Activated naive CD4-positive, alpha-beta T cell treated with anti-CD3 and anti-CD28 coated beads, Interleukin-2, amount 50 U/mL, for 16 hours (primary cell): Measurements from ENCODE around the gene CST8.

ENCODE experiments used
- DNase-seq: peaks from one replicate; pipeline ENCODE4 v3.0.0-alpha.2; 2020

Gene CST8

DNA sequence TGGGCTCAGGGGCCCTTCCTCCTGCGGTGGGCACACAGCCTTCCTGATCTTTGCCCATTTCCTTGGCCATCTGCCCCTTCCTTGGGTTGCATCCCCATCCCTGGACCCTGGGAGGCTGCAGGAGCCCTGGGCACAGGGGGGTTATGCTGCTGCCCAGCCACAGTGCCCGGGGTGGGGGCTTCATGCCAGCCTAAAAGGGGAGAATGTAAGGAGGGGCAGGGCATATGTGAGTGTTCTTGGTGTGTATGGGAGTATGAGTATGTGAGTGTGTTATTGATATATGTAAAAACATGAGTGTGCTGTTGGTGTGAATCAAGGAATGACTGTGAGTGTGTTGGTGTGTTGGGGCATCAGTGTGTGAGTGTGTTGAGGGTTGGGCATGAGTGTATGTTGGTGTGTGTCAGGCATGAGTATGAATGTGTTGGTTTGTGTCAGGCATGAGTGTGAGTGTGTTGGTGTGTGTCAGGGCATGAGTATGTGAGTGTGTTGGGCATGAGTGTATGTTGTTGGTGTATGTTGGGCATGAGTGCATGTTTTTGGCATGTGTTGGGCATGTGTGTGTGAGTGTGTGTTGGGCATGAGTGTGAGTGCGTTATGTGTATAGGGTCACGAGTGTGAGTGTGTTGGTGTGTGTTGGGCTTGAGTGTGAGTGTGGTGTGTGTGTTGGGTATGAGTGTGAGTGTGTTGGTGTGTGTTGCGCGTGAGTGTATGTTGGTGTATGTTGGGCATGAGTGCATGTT lies 14.7 kb upstream of the CST8 start:
- no peak for DNase-seq

DNA sequence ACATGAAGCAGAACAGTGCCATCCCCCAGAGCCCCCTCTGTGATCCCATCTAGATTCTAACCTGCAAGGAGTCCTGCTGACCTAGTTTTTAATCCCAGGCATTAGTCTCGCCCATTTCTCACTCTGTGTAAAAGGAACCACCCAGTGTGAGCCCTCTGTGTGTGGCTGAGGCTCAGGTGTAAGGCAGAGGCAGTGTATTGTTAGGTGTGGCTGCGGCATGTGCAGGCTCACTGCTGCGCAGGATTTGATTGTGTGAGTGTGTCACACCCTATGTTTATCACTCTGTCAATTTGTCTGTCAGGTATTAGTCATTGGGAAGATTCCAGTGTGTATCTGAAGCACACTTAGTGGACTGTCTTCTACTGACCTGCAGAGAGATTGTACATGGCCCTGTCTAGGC lies 13.7 kb upstream of the CST8 start:
- DNase-seq, result no peak

DNA sequence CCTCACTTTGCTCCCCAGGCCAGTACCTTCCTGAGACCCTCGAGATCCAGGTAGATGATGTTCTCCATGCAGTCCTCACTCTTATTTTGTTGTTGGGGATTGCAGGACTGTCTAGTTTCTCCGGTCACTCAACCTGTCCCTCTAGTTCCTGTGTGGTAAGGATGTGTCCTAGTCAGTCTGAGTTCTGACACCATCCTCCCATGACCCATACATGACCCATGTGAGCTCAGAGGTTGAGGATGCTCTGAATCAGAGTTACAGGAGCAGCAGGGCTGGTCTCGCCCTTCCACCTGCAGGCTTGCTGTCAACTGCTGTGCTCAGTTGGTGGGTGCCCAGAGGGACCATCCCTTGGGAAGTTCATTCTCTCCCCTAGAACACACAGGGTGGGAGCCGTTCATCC lies 11.9 kb upstream of the CST8 start:
- no peak for DNase-seq

DNA sequence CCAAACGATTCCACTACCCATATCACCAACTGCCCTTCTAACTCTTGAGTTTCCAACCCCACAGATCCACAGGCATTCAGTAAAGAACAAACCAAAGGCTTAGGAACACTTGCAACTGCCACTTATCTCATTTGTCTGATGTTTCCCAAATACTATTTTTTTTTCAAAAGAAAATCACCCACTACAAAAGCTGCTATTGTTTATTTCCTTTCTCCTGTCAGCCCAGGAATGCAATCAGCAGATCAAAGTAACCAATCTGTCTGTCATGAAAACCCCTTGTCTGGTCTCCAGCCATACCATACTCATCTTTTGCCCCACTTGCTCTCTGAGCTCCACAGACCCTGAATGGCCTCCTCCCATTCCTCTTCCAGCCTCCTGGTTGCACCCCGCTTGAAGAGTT lies 8.8 kb upstream of the CST8 start:
- no peak for DNase-seq

DNA sequence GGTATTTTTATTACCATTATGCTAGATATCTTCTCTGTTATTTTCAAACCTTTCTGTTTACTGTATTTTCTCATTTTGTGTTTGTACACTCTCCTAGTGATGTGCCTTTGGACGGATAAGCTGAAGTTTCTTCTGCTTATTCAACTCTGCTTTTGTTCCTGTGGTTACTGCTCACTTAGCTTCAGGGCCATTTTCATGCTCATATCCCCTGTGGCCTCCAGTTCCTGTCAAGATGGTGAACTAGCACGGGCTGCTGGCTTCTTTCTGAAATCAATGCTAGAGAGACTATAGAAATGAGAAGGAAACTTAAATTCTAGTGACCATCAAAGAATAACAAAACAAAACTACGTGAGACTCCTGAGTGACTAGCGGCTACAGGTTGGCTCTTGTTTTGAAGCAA lies 6.8 kb upstream of the CST8 start:
- no peak for DNase-seq

DNA sequence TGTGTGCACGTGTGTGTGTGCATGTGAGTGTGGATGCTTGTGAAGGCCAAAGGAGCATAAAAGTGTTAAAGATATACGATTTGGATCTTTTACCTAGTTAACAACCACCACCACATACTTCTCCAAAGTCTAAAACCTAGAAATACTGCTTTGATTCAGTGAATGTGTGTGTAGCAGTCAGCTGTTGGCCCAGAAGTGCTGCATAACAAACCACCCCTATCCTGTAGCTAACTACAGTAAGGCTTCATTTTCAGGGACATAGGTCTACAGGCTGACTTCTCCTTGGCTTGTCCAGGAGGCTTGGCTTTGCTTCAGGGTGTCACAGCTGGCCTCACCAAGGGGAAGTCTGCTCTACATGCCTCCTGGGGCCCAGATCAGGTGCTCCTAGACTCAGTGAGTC lies 2.4 kb upstream of the CST8 start:
- DNase-seq, result no peak

DNA sequence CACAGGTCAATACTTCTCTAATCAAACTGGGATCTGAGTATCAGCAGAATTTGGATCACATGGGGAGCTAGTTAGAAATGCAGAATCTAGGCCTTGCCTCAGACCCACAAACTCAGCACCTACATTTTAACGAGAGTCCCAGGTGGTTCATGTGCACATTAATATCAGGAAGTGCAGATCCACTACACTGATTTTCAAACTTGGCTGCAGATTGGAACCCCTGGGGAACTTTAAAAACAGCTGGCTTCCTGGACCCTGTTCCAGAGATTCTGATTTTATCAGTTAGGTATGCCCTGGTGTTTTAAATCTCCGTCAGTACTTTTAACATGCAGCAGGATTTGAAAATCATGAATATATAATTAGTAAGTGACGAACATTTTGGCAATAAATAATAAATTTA lies 1.9 kb upstream of the CST8 start:
- no peak for DNase-seq

DNA sequence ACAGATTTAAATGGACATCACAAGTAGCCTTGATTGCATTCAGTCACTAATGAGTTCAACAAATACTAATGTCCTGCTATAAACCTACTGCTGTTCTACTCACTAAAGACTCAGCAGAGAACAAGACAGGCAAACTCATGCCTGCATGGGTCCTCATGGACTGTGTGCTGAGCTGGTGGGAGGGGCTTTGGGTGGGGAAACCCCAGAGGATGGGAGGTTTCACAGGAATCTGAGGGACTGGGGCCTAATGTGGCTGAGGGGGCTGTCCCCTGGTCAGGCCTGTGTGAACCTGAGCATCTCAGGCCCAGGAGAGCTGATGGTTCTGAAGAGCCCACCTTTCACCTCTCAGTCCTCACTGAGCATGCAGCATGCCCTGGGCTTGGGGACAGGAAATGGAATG lies 1.4 kb downstream of the CST8 start:
- DNase-seq, result no peak

DNA sequence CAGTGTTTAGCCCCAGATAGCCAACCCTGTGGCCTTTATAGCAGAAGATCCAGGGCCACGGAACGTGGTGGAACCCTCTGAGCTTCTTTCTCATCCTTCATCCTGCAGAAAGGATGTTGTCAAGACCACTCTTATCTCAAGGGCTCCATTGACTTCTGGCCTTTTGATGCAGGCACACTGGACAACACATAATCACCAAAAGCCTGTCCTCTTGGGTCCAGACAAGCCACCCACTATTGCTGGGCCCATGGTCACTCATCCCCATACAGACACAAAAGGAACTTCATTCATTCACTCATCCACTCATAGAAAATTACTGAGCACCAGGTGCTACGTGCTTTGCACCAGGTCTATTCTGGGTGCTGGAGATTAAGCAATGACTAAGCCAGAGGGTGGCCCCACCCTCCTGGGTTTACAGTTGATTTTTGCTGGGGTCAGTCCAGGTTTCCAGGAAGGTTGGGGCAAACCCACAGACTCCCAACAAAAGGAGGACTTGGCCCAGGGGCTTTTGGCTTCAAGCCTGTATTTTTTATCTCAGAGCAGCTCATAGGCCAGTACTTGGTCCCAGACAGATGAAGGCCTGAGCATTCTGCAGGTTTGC lies 2.4 kb downstream of the CST8 start:
- no peak for DNase-seq

DNA sequence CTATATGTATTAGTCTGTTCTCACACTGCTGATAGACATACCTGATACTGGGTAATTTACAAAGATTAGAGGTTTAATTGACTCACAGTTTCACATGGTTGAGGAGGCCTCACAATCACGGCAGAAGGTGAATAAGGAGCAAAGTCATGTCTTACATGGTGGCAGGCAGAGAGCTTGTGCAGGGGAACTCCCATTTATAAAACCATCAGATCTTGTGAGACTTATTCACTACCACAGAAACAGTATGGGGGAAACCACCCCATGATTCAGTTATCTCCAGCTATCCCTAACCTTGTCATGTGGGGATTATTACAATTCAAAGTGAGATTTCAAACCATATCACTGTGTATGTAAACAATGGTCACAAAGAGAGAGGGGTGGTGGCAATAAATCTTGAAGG lies 6.6 kb downstream of the CST8 start:
- DNase-seq, result no peak

DNA sequence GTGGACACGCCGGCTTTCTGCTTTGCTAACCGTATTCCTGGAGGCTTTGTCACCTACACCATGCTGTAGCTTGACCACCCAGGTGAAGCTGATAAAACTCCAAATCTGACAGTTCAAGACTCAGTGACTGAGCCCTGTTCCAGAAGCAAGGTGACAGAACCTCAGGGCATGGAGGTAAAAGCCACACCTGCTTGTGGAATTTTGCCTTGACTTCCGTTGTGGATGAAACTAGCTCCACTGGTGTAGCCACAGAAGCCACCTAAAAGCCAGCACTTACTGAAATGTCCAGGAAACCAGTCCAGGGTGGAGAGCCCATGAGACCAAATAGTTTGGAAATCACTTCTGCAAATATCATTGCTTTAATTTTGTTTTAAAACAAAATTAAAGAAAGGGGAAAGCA lies 11.0 kb downstream of the CST8 start:
- no peak for DNase-seq

DNA sequence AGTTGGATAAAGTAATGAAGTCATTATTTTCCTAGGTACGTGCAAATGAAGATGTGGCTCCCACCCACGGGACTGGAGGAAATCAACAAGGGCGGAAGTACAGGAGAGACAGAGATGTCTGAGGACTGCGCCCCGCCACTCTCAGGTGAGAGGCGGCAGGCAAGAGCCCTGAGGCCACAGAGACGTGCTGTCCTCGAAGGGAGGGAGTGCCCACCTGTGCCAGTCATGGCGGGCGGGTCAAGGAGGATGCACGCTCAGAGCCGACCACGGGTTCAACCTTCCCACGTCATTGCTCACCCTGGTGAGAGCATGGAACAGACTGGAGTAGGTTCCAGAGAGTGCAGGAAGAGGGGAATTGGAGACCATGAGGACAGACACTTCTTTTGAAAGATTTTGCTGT lies 12.7 kb downstream of the CST8 start:
- no peak for DNase-seq

DNA sequence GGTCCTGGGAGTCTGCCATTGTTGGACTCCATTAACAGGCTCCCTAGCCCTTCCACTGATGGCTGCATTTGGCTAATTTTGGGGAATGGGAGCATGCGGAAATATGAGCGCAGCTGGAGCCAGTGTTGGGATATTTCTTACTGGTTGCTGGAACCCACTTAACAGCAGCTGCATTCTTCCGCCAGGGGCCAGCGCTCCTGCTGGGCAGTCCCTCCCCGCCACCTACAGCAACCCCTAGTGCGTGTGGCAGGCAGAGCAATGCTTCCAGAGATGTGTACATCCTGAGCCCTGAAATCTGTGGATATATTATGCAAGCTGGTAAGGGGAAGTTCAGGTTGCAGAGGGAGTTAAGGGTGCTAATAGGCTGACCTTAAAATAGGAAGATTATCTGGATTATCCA lies 16.4 kb downstream of the CST8 start:
- DNase-seq, result no peak

DNA sequence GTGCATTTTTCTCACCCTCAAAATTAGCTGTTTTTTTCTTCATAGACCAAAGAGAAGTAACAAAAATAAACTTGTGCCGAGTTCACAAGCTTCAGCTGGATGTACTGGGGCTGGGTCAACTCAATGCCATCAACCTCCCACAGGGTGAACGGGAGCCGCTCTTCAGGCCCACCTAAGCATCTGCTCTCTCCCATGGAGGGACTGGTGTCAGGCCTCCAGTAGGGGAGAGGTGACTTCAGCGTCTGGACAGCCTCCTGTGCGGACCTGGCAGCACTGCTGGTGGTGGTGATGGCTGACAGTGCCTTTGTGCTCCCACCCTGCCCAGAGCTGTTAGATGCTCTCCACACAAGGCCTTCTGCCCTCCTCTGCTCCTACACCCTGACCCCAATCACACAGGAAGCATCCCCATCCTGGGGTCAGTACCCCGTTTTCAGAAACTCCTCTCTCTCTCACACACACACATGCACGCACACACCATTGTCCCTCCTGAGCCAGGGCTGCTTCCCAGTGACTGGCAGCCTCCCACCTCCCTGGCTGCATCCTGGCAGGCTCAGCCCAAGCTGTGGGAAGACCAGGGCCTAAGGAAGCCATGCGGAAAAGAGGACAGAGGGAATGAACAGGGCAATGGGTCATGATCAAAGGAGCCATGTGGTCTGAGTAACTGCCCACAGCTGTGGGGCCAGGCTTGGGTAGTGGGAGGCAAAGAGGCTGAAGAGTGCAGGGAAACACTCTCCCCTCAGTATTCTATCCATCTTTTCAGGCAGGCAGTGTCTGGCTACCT lies 17.7 kb downstream of the CST8 start:
- no peak for DNase-seq

DNA sequence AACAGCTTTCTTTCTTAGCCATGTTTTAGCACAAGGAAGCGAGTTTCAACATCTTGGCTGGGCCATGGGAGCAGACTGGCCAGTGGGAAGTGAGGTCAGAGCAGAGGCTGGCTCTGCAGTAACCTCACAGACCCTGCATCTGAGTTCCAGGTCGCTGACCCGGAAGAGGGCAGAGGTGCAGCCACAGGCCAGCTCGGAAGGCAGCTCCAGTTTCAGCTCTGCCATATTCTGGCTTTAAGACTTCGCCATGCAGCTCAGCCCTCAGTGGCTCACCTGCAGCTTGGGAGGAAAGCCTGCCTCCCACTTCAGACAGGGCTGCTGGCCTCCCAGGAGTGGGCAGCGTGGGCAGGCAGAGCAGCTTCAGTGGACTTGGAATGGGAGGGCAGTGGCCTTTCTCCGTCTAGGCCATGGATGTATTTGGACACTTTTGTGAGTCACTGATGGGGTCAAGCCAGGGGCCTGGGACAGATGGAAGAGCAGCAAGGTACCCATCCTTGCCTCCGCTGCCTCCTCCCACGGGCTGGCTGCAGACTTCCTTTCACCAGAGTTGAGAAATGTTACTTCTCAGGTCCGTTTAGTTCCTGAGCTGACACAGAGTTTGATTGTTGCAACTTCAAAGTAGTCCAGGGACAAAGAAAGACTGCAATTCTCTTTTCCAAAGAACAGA lies 18.5 kb downstream of the CST8 start:
- DNase-seq, result no peak

DNA sequence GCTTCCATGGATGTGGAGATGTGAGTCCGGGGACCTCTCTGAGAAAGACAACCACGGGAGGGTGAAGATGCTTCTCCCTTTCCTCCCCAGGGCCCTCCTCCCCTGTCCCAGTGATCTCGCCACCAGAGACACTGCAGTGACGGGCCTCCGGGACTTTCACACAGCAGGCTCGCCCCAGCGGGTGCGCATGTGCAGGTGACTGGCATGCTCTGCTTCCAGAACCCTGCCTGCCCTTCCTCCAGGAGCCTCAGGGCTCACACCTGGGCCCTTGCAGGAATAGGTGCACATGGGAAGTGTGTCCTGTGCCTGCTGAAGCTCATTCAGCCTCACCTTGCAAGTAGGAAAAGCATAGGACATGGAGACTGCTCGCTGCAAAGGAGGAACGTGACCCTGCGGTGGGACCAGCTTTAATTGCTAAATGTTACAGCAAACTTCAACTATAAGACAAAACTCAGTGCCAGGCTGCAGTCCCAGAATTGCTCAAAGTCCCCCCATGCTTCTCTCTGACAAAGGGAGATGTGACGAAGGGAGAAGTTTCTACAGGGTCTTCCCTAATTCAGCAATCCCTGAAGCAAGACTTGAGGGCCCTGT lies 19.2 kb downstream of the CST8 start:
- no peak for DNase-seq

DNA sequence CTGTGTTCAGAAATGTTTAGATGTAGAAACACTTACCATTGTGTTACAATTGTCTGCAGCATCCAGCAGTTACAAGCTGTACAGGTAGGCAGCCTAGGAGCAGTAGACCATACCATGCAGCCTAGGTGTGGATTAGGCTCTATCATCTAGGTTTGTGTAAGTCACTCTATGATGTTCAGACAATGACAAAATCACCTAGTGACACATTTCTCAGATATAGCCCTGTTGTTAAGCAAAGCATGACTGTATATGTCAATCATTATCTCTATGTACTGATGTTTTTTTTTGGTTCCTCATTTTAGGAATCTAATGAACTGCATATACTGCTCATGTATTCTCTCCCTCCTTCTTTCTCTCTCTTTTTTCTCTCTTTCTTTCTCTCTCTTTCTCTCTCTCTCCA lies 22.2 kb downstream of the CST8 start:
- DNase-seq, result no peak

DNA sequence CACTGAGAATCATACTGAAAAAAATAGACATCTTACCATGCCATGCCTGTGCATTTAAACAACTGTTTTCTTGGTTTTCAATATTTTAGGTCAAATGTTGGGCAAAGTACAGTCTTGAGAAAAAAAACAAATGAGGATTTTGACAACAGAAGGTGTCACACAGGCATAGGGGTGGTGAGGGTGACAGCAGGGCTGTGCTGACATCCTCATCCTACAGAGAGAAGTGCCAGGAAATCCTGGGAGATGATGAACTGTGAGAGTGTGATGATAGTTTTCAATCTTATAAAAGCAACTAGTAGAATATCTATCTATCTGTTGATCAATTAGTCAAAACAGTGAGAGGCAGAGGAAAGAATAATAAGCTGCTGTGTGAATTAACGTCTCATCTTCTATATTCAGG lies 23.9 kb downstream of the CST8 start:
- no peak for DNase-seq

DNA sequence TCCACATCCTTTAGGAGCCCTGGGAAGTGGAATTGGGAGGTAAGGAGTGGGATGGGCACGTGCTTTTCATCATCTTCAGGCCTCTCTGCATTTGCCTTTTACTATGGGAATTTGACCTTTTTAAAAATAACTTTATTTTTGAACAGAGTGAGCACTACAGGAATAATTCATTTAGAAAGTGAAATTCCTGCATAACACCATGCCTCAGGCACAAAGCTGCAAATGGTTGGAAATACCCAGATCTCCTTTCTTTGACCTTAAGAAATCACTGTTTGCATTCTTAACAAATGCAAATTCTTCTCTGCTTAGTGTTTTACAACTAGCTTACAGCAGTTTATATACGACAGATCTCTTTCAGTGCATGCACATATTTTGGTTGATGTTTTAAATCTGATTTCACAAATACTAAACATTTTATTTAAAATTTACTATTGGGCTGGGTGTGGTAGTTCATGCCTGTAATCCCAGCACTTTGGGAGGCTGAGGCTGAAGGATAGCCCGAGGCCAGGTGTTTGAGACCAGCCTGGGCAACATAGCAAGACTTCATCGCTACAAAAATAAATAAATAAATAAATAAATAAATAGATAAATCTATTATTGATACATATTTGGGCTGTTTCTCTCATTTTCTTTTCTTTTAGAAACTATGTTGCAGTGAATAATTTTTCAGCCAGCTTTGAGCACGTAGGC lies 24.5 kb downstream of the CST8 start:
- no peak for DNase-seq

DNA sequence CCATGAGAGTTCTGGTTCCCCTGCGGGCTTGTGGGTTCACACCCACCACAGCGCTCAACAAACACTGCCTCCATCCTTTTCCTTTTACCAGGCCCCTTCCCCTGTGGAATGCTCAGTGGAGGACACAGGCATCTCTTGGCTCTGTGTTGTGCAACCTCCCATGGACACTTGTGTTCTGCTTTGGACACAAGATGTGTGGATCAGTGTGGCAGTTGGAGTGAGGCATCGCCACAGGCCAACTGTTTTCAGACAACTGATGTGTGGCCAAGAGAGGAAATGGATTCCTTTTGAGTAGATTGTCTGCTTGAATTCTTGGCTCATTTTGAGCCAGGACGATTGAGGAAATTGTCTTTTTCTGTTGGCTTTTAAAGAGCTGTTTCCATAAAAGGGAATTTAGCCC lies 26.8 kb downstream of the CST8 start:
- no peak for DNase-seq

DNA sequence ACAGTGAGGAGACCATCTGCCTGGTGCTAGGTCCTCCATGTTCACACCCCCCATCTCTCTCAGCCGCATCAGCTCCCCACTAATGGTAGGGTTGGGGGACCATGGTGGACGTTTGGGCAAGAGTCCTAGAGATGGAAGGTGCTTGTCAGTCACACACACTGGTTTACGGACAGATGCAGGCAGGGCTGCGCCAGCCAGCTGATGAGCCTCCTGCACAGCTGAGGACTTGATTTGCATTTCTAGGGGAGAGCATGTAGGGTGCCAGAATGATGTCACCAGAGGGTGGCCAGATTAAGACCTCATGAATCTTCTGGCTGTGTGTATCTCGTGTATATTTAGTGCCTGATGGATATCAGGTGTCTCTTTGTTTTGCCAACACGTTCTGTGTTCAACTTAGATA lies 28.6 kb downstream of the CST8 start:
- no peak for DNase-seq

DNA sequence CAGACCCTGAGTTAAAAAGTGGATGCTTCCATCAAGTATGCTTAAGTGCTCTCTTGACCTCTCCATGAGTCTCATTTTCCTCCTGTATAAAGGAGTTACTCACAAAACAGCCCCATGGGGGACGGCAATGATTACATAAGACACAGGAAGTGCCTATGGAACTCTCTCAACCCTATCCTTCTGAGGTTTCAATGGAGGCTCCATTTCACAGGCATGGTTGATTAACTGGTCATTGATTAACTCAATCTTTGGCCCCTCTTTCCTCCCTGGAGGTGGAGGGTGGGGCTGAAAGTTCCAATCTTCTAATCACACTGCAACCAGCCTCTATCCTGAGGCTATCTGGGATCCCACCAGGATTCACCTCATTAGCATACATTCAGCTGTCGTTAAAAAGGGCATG lies 29.3 kb downstream of the CST8 start:
- no peak for DNase-seq

DNA sequence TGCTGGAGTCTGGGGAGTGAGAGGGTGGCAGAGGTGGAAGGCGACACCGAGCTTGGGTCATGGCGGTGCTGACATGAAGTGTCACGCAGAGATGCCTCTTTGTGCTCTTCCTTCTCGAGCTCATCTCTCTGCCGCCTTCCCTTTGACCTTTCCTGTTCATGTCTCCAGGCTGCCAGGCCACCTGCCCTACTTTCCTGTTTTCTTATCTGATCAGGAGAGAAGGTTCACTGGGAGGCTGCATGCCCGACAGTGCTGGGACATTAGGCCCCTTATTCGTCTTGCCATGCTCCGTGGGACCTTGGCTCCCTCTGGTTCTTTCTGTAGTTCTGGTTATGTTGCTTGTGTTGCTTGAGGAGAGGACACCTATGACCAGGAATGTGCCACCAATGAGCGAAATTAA lies 33.2 kb downstream of the CST8 start:
- DNase-seq, result no peak
